ENCODE measurements around the gene ADGRL3. TPM values are rescaled to one million over a fixed set of nuclear protein-coding genes. Genes with fewer than 3 reads are reported as not detected.

Gene ADGRL3
- total RNA-seq, 1 donor from 2014 or later = 3.7 TPM

- no peak for DNase-seq (ENCODE audit: missing footprints)
- no peak for ATAC-seq
- intact Hi-C loops (cut with DNase I) = no loop called here
Observed at GRCh38 chr4:61511716-61512488, 311.8 kb downstream of the ADGRL3 start.

- intact Hi-C loops (cut with DNase I) = no loop called here
- DNase-seq (ENCODE audit: missing footprints) (no peak), ATAC-seq (no peak)
Observed at GRCh38 chr4:61514991-61515390, 314.9 kb downstream of the ADGRL3 start.

- DNase-seq (ENCODE audit: missing footprints) = peak; percentile 64
- ATAC-seq = no peak
- intact Hi-C loops (cut with DNase I) = no loop called here
Observed at GRCh38 chr4:61517144-61517543, 317.0 kb downstream of the ADGRL3 start.

GRCh38 chr4:61520166-61520565 lies 320.0 kb downstream of the ADGRL3 start:
- intact Hi-C loops (cut with DNase I) = no loop called here
- ATAC-seq (no peak), DNase-seq (ENCODE audit: missing footprints) (no peak)

GRCh38 chr4:61520681-61521160 lies 320.6 kb downstream of the ADGRL3 start:
- intact Hi-C loops (cut with DNase I) = no loop called here
- no peak for ATAC-seq
- no peak for DNase-seq (ENCODE audit: missing footprints)

GRCh38 chr4:61521451-61521850 lies 321.3 kb downstream of the ADGRL3 start:
- DNase-seq (ENCODE audit: missing footprints) = no peak
- intact Hi-C loops (cut with DNase I) = no loop called here
- ATAC-seq = no peak

- no peak for ATAC-seq
- intact Hi-C loops (cut with DNase I) = no loop called here
- no peak for DNase-seq (ENCODE audit: missing footprints)
Observed at GRCh38 chr4:61522312-61522711, 322.2 kb downstream of the ADGRL3 start.

- intact Hi-C loops (cut with DNase I) = no loop called here
- DNase-seq (ENCODE audit: missing footprints) = no peak
- ATAC-seq = no peak
Observed at GRCh38 chr4:61527888-61528287, 327.8 kb downstream of the ADGRL3 start.

GRCh38 chr4:61528595-61528994 lies 328.5 kb downstream of the ADGRL3 start:
- DNase-seq (ENCODE audit: missing footprints) = no peak
- ATAC-seq = no peak
- intact Hi-C loops (cut with DNase I) = no loop called here

- DNase-seq (ENCODE audit: missing footprints) (no peak), ATAC-seq (no peak)
- intact Hi-C loops (cut with DNase I) = no loop called here
Observed at GRCh38 chr4:61531188-61531587, 331.1 kb downstream of the ADGRL3 start.

- DNase-seq (ENCODE audit: missing footprints) (no peak), ATAC-seq (peak; percentile 44)
- intact Hi-C loops (cut with DNase I) = no loop called here
Observed at GRCh38 chr4:61532336-61533000, 332.3 kb downstream of the ADGRL3 start.

- intact Hi-C loops (cut with DNase I) = no loop called here
- no peak for ATAC-seq
- no peak for DNase-seq (ENCODE audit: missing footprints)
Observed at GRCh38 chr4:61533140-61533539, 333.0 kb downstream of the ADGRL3 start.

- intact Hi-C loops (cut with DNase I) = loop anchor here (10.0 kb wide), 1 partner anchor 594 kb away; no protein-coding TSS in a partner anchor
- no peak for ATAC-seq
- DNase-seq (ENCODE audit: missing footprints) = no peak
Observed at GRCh38 chr4:61540944-61541343, 340.8 kb downstream of the ADGRL3 start.

- ATAC-seq = no peak
- intact Hi-C loops (cut with DNase I) = loop anchor here (10.0 kb wide), 1 partner anchor 593 kb away; no protein-coding TSS in a partner anchor
Observed at GRCh38 chr4:61541459-61541858, 341.3 kb downstream of the ADGRL3 start.

GRCh38 chr4:61543976-61544375 lies 343.9 kb downstream of the ADGRL3 start:
- intact Hi-C loops (cut with DNase I) = loop anchor here (10.0 kb wide), 1 partner anchor 591 kb away; no protein-coding TSS in a partner anchor
- no peak for DNase-seq (ENCODE audit: missing footprints)
- ATAC-seq = no peak

More at GRCh38 chr4:61541459-61541858, 341.3 kb downstream of the ADGRL3 start:
- DNase-seq (ENCODE audit: missing footprints) = no peak

GRCh38 chr4:61545902-61546480 lies 345.9 kb downstream of the ADGRL3 start:
- peak; percentile 89 for ATAC-seq
- DNase-seq (ENCODE audit: missing footprints) = no peak
- intact Hi-C loops (cut with DNase I) = loop anchor here (10.0 kb wide), 1 partner anchor 589 kb away; no protein-coding TSS in a partner anchor

GRCh38 chr4:61549336-61549735 lies 349.2 kb downstream of the ADGRL3 start:
- intact Hi-C loops (cut with DNase I) = loop anchor here (10.0 kb wide), 1 partner anchor 585 kb away; no protein-coding TSS in a partner anchor

GRCh38 chr4:61553557-61554125 lies 353.5 kb downstream of the ADGRL3 start:
- no peak for DNase-seq (ENCODE audit: missing footprints)
- intact Hi-C loops (cut with DNase I) = no loop called here
- ATAC-seq = no peak

More at GRCh38 chr4:61549336-61549735, 349.2 kb downstream of the ADGRL3 start:
- ATAC-seq (no peak), DNase-seq (ENCODE audit: missing footprints) (no peak)

- DNase-seq (ENCODE audit: missing footprints) = no peak
- intact Hi-C loops (cut with DNase I) = no loop called here
- peak; percentile 42 for ATAC-seq
Observed at GRCh38 chr4:61555789-61556188, 355.7 kb downstream of the ADGRL3 start.
